Gastrocnemius medialis (tissue), 4 donors: ENCODE measurements around the gene SLC30A7.

Experiments
- POLR2A ChIP-seq, 2 donors: fragments of 450-650 bp; IDR thresholded peaks; one replicate each; pipeline ENCODE4 v1.6.1; 2017; ENCODE audit warnings: antibody characterized with exemption in 2 of 2, mild to moderate bottlenecking in 2 of 2, moderate library complexity in 2 of 2
- TF ChIP-seq, protein P1 (sequence below), 5 experiments: fragments of 450-650 bp in 3 of 5; fragments of 200-600 bp in 2 of 5; sonication (generic) in 2 of 5; IDR thresholded peaks in 4 of 5; conservative IDR thresholded peaks in 1 of 5; 1 replicate in 4 of 5; 2 replicates in 1 of 5; pipeline ENCODE4 v1.5.1; 2016 to 2019; ENCODE audit warnings: antibody characterized with exemption in 5 of 5, mild to moderate bottlenecking in 3 of 5, moderate library complexity in 3 of 5

DNA sequence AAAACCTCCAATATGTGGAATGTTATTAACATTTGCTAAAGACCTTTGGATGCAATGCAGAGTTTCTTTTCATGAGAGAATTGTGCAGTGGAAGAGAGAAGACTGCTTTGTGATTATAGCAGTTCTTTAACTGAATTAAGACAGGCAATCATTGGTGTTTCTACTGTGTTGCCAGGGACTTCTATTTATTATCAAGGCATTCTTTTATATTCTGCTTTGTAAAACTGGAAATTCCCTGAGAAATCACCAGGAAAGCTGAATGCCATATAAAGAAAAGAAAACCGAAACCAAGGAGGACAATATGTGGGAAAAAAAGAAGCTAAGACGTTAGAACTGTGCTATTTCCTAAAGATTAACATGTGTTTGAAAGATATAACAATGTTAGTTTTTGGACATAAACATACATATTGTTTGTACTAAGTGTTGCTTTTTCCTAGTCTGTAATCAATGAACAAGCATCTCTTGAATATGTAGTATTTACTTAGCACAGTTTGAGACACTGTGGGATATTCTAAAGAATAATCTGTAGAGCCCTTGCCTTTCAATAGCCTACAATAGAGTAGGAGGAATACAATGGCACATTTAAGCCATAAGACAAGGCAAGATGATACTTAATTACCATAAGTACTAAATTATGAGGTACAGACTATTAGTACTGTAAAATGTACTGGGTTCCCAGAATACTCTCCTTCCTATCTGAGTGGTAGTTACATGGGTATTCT lies 48.4 kb upstream of the SLC30A7 start:
- TF ChIP-seq, protein P1, sequence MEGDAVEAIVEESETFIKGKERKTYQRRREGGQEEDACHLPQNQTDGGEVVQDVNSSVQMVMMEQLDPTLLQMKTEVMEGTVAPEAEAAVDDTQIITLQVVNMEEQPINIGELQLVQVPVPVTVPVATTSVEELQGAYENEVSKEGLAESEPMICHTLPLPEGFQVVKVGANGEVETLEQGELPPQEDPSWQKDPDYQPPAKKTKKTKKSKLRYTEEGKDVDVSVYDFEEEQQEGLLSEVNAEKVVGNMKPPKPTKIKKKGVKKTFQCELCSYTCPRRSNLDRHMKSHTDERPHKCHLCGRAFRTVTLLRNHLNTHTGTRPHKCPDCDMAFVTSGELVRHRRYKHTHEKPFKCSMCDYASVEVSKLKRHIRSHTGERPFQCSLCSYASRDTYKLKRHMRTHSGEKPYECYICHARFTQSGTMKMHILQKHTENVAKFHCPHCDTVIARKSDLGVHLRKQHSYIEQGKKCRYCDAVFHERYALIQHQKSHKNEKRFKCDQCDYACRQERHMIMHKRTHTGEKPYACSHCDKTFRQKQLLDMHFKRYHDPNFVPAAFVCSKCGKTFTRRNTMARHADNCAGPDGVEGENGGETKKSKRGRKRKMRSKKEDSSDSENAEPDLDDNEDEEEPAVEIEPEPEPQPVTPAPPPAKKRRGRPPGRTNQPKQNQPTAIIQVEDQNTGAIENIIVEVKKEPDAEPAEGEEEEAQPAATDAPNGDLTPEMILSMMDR (IDR thresholded peaks at IDR 0.05 in 4 of 5, conservative IDR thresholded peaks at IDR 0.05 in 1 of 5): no peak
- TF ChIP-seq POLR2A (IDR thresholded peaks at IDR 0.05): no peak
